DOHH2 (cell line): ENCODE measurements around the gene OARD1.

Experiments used
- EZH2phosphoT487 ChIP-seq: fragments of 200-600 bp; sonication (generic); IDR thresholded peaks from 2 replicates; pipeline ENCODE4 v1.6.1; 2017; ENCODE audit warnings: borderline replicate concordance, mild to moderate bottlenecking, antibody characterized with exemption, low read length, moderate library complexity, mixed read lengths
- TF ChIP-seq, protein P1 (sequence below): fragments of 200-600 bp; sonication (generic); IDR thresholded peaks from one replicate; pipeline ENCODE4 v1.5.1; 2014; ENCODE audit warnings: antibody characterized with exemption, mild to moderate bottlenecking, low read depth, low read length; ENCODE audit not compliant: poor library complexity, severe bottlenecking

DNA sequence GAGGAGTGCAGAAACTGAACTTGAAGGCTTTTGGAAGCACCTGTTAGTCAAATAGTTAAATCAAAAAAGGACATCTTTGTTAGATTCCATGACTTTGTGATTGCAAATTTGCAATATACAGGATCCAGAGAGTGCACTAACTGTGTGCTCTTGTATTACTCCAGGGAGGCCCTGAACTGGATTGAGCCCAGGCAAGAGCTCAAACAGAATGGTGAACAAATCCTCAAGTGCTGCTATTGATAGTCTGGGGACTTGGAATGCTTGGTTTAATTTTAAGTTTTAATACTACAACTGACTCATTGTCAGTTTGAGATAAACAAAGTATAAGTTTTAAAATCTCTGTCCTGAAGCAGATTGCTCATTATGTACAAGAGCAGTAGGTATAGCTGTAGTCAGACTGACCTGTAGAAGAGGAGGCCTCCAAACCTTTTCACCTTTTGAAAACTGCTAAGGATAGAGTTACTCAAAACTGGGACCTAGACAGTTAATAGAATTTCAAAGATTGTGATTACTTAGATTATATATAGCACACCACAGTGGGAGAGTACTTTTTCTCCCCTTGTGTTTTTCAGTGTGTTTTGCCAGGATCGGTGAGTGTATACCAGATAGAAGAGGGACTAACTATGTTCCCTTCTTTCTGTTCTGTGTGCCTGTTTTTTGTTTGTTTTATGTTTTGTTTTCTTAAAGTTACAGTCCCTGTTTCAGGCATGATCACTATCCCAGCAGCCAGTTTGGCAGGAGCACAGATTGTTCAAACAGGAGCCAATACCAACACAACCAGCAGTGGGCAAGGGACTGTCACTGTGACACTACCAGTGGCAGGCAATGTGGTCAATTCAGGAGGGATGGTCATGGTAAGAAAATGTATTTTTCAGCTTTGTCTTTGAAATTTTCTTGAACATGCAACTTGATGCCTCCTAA is 18.9 kb upstream of the OARD1 start:
- no peak for TF ChIP-seq EZH2phosphoT487
- TF ChIP-seq, protein P1, sequence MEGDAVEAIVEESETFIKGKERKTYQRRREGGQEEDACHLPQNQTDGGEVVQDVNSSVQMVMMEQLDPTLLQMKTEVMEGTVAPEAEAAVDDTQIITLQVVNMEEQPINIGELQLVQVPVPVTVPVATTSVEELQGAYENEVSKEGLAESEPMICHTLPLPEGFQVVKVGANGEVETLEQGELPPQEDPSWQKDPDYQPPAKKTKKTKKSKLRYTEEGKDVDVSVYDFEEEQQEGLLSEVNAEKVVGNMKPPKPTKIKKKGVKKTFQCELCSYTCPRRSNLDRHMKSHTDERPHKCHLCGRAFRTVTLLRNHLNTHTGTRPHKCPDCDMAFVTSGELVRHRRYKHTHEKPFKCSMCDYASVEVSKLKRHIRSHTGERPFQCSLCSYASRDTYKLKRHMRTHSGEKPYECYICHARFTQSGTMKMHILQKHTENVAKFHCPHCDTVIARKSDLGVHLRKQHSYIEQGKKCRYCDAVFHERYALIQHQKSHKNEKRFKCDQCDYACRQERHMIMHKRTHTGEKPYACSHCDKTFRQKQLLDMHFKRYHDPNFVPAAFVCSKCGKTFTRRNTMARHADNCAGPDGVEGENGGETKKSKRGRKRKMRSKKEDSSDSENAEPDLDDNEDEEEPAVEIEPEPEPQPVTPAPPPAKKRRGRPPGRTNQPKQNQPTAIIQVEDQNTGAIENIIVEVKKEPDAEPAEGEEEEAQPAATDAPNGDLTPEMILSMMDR, result no peak
